Measurements from ENCODE around the gene ACSS2. TPM values are rescaled to one million over a fixed set of nuclear protein-coding genes. Genes with fewer than 3 reads are reported as not detected.

The ACSS2 gene
- total and polyA plus RNA-seq, 2 donors (not counting 1 experiment from before 2014, with no cell fraction given) = 59.4 to 129 TPM

- Histone ChIP-seq H3K4me1 (ENCODE audit: control insufficient read depth, extremely low read depth, insufficient read depth, low read length) (peaks cover 3% of the 10 kb centered on the region), H2AFZ (ENCODE audit: low read length) (no peak overlapping the region), H3K27ac (ENCODE audit: insufficient read depth, low read length) (no peak overlapping the region), H3K4me3 (replicated peaks in 1 of 4; ENCODE audit: control extremely low read depth in 1 of 4, insufficient read depth in 1 of 4, low read depth in 3 of 4, low read length in 4 of 4) (no peak overlapping the region), H3K27me3 (ENCODE audit: control insufficient read depth, insufficient read depth, low read length) (no peaks in the 10 kb centered on the region), H3K4me2 (ENCODE audit: extremely low read depth, insufficient read depth, low read length) (no peak overlapping the region), H3K9ac (ENCODE audit: insufficient read depth, low read length) (no peak overlapping the region), H3K79me2 (ENCODE audit: control insufficient read depth, insufficient read depth, low read length) (peaks cover 13% of the 10 kb centered on the region), H3K36me3 (ENCODE audit: control insufficient read depth, insufficient read depth, low read length) (peaks cover 3% of the 10 kb centered on the region), H3K9me3 (ENCODE audit: control insufficient read depth, insufficient read depth, low read depth, low read length) (no peaks in the 10 kb centered on the region), H4K20me1 (ENCODE audit: control insufficient read depth, extremely low read depth, insufficient read depth, low read length) (peaks cover 2% of the 10 kb centered on the region)
- DNase-seq (ENCODE audit: low read depth in 2 of 2) = no peak
- TF ChIP-seq, protein P1, sequence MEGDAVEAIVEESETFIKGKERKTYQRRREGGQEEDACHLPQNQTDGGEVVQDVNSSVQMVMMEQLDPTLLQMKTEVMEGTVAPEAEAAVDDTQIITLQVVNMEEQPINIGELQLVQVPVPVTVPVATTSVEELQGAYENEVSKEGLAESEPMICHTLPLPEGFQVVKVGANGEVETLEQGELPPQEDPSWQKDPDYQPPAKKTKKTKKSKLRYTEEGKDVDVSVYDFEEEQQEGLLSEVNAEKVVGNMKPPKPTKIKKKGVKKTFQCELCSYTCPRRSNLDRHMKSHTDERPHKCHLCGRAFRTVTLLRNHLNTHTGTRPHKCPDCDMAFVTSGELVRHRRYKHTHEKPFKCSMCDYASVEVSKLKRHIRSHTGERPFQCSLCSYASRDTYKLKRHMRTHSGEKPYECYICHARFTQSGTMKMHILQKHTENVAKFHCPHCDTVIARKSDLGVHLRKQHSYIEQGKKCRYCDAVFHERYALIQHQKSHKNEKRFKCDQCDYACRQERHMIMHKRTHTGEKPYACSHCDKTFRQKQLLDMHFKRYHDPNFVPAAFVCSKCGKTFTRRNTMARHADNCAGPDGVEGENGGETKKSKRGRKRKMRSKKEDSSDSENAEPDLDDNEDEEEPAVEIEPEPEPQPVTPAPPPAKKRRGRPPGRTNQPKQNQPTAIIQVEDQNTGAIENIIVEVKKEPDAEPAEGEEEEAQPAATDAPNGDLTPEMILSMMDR (conservative IDR thresholded peaks at IDR 0.05 in 1 of 2, IDR thresholded peaks at IDR 0.05 in 1 of 2; ENCODE audit: low read depth in 1 of 2, low read length in 2 of 2) = no peak
- no peak for TF ChIP-seq EZH2 (IDR thresholded peaks at IDR 0.05; ENCODE audit: low read length, missing control alignments)
Observed at GRCh38 chr20:34881689-34882088, 5.3 kb downstream of the ACSS2 start.

DNA sequence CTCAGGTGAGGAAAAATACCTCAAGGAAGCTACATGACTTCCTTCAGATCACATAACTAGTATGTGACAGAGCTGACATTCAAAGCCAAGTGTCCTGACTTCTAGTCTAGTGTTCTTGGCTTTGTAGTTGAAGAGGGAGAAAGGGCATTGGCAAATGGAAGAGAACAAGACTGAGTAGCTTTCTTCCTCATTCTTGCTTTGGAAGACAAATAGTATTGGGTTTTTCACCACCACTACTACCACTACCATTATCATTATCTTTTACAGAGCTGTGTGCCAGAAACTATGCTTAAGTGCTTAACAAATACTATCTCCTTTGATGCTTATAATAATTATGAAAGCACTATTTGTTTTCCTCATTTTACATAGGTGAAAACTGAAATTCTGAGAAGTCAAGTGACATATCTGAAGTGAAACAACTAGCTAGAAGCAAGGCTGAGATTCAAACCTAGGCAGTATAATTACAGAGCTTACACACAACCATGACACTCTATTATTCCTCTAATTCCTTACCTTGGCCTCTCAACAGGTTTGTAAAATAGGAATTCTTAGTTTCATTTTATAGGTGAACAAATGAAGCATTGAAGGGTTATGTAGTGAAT is 6.8 kb downstream of the ACSS2 start:
- no peak overlapping the region for H3K27ac ChIP-seq (ENCODE audit: insufficient read depth, low read length)
- no peaks in the 10 kb centered on the region for H3K9me3 ChIP-seq (ENCODE audit: control insufficient read depth, insufficient read depth, low read depth, low read length)
- no peak overlapping the region for H3K4me2 ChIP-seq (ENCODE audit: extremely low read depth, insufficient read depth, low read length)
- no peak for DNase-seq (ENCODE audit: low read depth in 2 of 2)
- no peak for TF ChIP-seq EZH2 (IDR thresholded peaks at IDR 0.05; ENCODE audit: low read length, missing control alignments)
- TF ChIP-seq, protein P1 (conservative IDR thresholded peaks at IDR 0.05 in 1 of 2, IDR thresholded peaks at IDR 0.05 in 1 of 2; ENCODE audit: low read depth in 1 of 2, low read length in 2 of 2) = no peak
- no peak overlapping the region for H2AFZ ChIP-seq (ENCODE audit: low read length)
- H3K4me3 ChIP-seq (replicated peaks in 1 of 4; ENCODE audit: control extremely low read depth in 1 of 4, insufficient read depth in 1 of 4, low read depth in 3 of 4, low read length in 4 of 4) = no peak overlapping the region
- H3K79me2 ChIP-seq (ENCODE audit: control insufficient read depth, insufficient read depth, low read length) = peaks cover 4% of the 10 kb centered on the region
- H3K36me3 ChIP-seq (ENCODE audit: control insufficient read depth, insufficient read depth, low read length) = peaks cover 3% of the 10 kb centered on the region
- no peaks in the 10 kb centered on the region for H3K4me1 ChIP-seq (ENCODE audit: control insufficient read depth, extremely low read depth, insufficient read depth, low read length)
- H3K27me3 ChIP-seq (ENCODE audit: control insufficient read depth, insufficient read depth, low read length) = no peaks in the 10 kb centered on the region
- no peak overlapping the region for H3K9ac ChIP-seq (ENCODE audit: insufficient read depth, low read length)
- H4K20me1 ChIP-seq (ENCODE audit: control insufficient read depth, extremely low read depth, insufficient read depth, low read length) = peaks cover 1% of the 10 kb centered on the region

GRCh38 chr20:34883809-34884208 is 7.4 kb downstream of the ACSS2 start:
- Histone ChIP-seq H3K27me3 (ENCODE audit: control insufficient read depth, insufficient read depth, low read length) (no peaks in the 10 kb centered on the region), H3K79me2 (ENCODE audit: control insufficient read depth, insufficient read depth, low read length) (no peaks in the 10 kb centered on the region), H3K36me3 (ENCODE audit: control insufficient read depth, insufficient read depth, low read length) (peaks cover 3% of the 10 kb centered on the region), H3K9me3 (ENCODE audit: control insufficient read depth, insufficient read depth, low read depth, low read length) (no peaks in the 10 kb centered on the region), H4K20me1 (ENCODE audit: control insufficient read depth, extremely low read depth, insufficient read depth, low read length) (no peaks in the 10 kb centered on the region), H3K4me1 (ENCODE audit: control insufficient read depth, extremely low read depth, insufficient read depth, low read length) (no peaks in the 10 kb centered on the region), H3K4me3 (replicated peaks in 1 of 4; ENCODE audit: control extremely low read depth in 1 of 4, insufficient read depth in 1 of 4, low read depth in 3 of 4, low read length in 4 of 4) (no peak overlapping the region), H3K9ac (ENCODE audit: insufficient read depth, low read length) (no peak overlapping the region), H2AFZ (ENCODE audit: low read length) (no peak overlapping the region), H3K27ac (ENCODE audit: insufficient read depth, low read length) (no peak overlapping the region), H3K4me2 (ENCODE audit: extremely low read depth, insufficient read depth, low read length) (no peak overlapping the region)
- TF ChIP-seq, protein P1 (conservative IDR thresholded peaks at IDR 0.05 in 1 of 2, IDR thresholded peaks at IDR 0.05 in 1 of 2; ENCODE audit: low read depth in 1 of 2, low read length in 2 of 2) = no peak
- no peak for TF ChIP-seq EZH2 (IDR thresholded peaks at IDR 0.05; ENCODE audit: low read length, missing control alignments)
- DNase-seq (ENCODE audit: low read depth in 2 of 2) = no peak

Data from fibroblast of lung (primary cell).